Femur (tissue), 1 donor: Measurements from ENCODE around the gene SIX5.

Experiments
- DNase-seq: peaks from one replicate; pipeline ENCODE4 v3.0.0-alpha.2; 2017

SIX5 gene

DNA sequence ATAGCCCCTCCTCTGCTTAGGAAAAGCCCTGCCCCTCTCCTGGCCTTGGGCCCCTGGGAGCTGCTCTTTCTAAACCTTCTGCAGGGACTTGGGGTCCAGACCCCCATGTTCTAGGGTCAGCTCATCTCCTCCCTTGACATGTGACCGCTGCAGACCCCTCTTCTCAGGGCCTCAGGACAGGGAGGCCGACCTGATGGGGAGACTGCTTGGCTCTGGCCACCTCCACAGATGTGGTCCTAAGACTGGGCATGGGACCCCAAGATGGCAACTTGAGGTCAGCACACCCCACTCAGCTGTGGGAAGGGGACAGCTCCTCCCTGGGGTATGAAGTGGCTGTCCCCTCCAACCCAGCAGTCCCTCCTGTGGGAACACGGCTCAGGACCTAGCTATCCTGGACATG, 3.9 kb upstream of the SIX5 start:
- no peak for DNase-seq

DNA sequence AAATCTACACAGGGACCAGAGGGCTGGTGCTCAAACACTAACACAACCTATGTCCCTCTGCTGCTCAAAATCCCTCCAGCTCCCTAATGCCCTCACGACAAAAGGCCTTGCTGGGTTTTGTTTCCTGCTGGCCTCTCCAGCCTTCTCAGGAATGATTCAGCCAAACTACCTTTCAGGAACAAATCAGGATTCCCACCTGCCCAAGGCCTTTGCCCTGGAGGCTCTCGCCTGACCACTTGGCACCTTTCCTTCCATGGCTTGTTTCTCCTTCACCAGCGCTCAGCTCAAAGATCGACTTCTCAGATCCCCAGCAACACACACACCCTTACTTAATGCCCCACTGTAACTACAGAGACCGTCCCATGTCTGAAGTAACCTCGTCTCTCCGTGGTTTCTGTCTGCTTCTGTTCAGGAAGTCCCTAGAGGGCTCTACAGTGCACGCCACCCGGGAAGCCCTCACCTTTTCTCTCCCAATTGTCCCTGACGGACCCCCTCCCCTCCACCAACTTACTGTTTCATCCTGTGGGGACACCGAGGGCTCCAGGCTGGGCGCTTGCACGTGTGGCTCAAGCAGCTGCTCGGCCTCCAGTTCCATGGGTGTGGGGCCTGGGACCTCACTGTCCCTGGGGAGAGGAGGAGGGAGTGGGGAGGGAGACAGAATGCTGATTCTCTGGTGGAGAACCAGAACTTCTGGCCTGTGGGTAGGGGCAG, 3.2 kb upstream of the SIX5 start:
- no peak for DNase-seq

DNA sequence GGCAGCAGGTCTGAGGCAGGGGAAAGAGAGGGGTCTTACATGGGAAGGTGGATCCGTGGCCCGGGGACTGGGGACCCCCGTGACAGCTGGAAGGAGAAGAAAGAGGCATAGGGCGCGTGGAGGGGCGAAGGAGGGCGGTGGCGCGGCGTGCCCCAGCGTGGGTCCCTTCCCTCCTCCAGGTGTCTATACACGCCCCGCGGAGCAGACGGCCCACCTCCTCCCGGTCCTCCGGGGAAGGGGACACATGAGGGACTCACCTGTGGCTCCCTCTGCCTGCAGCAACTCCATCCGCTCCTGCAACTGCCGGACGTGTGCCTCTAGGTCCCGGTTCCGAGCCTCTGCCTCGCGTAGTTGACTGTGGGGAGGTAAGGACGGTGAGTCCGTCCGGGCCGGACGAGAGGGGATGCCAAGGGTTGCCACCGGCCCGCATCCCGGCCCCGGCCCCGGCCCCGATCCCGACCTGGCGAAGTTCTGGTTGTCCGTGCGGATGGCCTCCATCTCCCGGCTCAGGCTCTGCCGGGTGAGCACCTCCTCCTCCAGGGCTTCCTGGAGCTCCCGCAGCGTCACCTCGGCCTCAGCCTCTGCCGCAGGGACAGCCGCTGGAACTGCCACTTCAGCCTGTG, 2.4 kb upstream of the SIX5 start:
- DNase-seq, result peak; percentile 48

DNA sequence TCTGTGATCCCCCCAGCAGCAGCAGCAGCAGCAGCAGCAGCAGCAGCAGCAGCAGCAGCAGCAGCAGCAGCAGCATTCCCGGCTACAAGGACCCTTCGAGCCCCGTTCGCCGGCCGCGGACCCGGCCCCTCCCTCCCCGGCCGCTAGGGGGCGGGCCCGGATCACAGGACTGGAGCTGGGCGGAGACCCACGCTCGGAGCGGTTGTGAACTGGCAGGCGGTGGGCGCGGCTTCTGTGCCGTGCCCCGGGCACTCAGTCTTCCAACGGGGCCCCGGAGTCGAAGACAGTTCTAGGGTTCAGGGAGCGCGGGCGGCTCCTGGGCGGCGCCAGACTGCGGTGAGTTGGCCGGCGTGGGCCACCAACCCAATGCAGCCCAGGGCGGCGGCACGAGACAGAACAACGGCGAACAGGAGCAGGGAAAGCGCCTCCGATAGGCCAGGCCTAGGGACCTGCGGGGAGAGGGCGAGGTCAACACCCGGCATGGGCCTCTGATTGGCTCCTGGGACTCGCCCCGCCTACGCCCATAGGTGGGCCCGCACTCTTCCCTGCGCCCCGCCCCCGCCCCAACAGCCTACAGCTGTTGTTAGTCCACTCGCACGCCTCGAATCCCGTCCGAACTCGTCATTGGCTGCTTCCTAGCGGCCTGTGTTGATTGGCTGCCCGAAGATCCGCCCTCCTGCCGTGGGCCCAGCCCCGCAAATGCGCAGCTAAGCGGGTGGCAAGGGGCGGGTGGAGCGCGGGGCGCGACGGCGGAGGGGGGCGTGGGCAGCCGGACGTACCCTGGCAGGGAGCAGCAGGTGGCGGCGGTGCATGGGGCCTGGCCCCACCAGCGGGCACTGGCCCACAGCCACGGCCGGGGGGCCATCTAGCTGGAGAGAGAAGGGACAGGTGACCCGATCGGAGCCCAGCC, 1.4 kb upstream of the SIX5 start:
- DNase-seq, result peak; percentile 98

DNA sequence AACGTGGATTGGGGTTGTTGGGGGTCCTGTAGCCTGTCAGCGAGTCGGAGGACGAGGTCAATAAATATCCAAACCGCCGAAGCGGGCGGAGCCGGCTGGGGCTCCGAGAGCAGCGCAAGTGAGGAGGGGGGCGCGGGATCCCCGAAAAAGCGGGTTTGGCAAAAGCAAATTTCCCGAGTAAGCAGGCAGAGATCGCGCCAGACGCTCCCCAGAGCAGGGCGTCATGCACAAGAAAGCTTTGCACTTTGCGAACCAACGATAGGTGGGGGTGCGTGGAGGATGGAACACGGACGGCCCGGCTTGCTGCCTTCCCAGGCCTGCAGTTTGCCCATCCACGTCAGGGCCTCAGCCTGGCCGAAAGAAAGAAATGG, 754 bp upstream of the SIX5 start:
- no peak for DNase-seq

DNA sequence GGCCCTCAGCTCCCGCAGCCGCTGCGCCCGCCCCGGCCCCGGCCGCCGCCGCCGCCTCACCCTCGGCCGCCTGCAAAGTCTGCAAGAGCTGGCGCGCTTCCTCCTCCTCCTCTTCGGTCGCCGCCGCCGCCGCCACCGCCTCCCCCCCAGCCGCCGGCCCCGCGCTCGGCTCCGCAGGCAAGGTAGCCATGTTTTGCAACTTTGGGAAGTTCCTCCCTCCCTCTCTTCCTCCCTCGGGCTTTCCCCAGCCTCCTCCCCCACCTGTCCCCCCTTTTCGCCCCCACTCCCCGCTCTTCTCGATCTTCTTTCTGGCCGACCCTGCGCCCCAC, 433 bp downstream of the SIX5 start:
- DNase-seq, result no peak

DNA sequence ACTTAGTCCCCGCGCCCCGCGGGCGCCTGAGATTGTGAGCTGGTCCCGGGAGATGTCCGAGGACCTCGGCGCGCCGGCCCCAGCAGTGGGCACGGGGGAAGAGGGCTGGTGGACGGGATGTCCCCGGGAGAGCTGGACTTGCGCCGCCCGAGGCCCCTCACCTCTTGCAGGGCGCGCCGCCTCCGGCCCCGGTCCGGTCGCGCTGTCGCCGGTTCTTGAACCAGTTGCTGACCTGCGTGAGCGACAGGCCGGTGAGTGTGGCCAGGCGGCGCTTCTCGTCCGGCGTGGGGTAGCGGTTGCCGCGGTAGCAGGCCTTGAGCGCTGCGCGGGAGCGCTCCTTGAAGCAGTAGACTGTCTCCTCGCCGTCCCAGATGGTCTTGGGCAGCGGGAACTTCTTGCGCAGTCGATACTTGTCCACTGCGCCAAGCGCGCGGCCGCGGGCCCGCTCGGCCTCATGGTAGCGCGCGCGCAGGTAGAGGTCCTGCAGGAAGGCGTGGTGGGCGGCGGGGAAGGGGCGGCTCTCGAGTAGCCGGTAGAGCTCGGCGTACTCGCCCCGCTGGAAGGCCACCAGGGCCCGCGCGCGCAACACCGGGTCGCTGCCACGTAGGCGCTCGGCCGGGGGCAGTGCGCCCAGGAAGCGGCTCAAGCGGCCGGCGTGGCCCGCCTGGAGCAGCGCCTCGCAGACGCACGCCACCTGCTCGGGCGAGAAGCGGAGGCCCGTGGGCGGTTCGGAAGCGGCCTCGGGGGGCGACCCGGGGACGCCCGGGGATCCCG, 984 bp downstream of the SIX5 start:
- DNase-seq, result peak; percentile 80

DNA sequence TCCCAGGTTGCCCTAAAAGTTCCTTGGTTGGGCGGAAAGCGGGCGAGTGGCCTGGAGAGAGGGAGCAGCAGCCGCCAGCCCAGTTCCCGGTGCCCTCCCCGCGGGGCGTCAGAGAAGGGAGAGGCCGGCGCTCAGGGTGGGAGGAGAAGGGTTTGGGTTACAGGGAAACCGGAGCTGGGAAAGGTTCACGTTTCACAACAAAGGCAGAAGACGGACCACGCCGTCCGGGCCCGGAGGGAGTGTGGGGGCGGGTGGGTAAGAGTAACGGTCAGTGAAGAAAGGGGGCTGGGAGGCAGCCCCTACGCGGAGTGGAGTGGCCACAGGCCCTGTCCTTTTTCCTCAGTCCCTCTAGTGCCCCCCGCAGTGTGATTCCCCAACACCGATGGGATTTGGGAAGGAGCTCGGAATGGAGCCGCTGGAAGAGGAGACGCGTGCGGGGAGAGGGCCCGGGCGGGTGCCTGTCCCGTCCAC, 1.6 kb downstream of the SIX5 start:
- peak; percentile 92 for DNase-seq

DNA sequence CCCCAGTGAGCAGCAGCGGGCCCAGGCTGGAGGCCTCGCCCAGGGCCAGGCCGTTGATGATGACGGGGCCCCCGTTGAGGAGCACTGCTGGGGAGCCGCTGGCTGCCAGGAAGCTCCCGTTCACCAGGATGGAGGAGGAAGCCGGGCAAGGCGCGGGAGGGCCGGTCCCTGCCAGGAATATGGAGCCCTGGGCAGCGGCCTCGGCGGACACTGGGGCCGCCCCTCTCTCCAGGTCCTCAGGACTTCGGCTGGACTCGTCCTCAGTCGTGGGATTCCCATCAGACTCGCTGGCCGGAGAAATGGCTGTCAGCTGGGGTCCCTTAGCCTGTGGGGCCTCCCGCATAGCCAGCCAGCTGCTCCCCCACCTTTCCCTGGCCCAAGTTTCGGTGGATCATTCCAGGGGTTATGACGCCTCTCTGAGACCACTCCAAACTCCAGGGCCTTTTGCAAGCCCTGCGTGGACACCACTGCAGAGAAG, 2.1 kb downstream of the SIX5 start:
- no peak for DNase-seq

DNA sequence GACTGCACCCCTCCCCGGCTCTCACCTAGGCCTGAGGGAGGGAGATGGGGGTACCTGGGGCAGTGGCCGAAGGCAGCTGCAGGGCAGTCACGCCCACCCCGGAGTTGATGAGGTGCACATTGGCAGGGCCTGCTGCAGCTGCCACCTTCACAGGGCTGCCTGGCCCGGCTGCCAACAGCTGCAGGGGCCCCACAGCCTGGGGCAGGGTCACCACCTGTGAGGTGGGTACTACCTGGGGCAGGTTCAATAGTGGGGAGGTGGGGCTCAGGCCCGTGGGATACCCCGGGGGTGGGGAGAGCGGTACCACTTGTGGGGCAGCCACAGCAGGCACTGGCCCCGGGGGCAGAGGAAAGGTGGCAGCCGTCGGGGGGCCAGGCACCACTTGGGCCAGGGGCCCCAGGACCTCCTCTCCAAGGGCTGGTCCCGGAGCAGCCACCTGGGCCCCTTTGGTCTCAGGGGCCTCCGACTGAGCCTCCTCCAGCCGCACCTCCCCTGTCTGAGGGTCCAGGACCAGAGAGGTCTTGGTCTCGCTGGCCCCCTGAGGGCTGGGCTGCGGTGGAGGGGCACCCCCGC, 2.7 kb downstream of the SIX5 start:
- DNase-seq, result peak; percentile 46

DNA sequence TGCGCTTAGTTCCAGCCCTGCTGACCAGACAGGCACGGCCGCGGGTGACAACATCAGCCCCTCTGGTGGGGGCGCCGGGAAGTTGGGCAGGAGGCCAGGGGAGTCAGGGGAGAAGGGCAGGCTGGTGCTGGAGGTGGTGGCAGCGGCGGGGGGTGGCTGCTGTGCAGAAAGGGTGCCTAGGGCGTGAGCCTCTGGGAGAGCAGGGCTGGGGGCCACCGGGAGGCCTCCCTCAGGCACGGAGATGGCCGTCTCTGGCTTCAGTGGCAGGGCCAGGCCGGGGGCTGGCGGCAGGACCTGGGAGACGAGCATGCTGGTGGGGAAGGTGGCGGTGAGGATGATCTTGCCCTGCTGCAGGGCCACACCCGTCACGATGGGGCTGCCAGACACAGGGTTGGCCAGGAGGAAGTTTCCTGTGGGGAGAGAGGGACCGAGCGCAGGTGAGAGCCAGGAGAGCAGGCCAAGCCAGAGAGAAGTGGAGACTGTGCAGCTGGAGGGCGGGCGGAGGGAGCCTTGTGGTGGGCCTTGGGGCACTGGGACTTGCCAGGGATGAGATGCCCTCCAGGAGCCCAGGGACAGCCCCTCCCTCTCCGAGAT, 3.3 kb downstream of the SIX5 start:
- peak; percentile 52 for DNase-seq

DNA sequence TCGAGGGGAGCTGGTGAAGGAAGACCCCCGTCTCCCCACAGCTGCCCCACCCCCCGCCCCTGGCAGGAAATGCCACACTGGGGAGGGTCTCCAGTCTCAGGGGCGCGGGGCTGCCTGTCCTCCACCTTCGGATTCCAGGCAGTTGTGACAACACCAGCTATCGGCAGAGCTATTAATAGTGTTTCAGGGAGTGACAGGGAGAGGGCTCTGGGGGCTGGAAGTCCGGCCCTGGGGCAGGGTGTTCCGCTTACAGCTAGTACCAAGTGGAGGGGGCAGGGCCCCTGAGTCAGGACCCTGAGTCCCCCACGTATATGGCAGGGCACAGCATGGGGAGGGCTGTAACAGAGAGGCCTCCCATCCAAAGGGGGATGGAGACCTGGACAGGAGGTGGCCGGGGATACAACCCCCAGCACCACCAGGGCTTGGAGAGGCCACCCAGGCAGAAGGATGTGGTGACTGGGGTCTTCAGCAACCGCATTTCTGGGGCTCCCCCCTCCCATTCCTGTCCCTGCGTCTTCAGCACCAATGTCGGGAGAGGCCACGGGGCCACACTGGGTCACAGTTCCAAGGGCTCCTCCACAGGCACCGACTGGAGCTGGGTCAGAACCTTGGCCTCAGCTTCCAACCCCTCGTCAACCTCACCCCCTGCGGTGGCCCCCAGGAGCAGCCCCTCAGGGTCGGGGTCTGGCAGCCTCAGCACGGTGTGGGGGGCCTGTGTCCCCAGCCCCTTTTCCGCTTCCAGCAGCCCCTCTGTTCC, 3.9 kb downstream of the SIX5 start:
- DNase-seq, result peak; percentile 41

DNA sequence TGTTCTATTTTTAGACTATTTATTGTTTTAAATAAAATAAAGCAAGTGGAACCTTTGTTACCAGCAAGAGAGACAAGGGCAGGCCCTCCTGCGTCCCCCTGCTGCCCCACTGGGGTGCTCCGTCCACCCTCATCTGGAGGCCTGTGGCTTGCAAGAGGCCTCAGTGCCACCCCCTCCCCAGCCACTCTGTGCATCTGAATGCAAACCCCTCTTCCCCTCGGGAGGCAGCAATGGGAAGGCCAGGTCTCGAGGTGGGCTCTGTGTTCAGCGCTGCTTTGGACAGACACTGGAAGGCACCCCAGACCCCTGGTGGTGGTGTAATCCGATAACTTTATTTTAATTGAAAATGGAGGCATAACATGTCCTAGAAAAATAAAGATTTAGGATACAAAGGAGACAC, 4.6 kb downstream of the SIX5 start:
- no peak for DNase-seq

DNA sequence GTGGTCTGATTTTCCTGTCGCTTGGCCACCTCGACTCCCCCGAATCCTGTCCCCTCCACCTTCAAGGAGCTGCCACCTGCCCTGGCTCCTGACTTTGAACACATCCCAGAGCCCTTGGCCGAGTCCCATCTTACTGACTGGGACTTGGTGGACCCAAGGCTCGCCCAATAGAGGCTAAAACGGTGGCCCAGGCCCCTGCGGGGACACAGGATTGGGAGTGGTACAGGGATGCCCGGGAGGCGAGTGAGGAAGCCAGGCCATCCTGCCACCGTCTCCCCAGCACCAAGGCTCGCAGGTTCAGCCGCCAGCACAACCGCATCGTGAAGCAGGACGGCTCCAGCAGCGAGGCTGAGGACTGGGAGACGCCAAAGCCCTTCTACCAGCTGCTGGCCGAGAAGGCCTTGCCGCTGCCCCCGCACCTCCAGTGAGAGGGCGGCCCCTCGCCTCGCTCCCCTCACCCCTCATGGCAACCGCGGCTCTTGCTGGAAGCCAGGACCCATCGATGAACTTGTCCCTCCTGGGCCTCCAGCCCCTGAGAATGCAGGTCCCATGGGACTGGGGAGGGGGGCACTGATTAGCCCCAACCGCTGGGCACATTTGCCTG, 5.3 kb downstream of the SIX5 start:
- DNase-seq, result peak; percentile 43

DNA sequence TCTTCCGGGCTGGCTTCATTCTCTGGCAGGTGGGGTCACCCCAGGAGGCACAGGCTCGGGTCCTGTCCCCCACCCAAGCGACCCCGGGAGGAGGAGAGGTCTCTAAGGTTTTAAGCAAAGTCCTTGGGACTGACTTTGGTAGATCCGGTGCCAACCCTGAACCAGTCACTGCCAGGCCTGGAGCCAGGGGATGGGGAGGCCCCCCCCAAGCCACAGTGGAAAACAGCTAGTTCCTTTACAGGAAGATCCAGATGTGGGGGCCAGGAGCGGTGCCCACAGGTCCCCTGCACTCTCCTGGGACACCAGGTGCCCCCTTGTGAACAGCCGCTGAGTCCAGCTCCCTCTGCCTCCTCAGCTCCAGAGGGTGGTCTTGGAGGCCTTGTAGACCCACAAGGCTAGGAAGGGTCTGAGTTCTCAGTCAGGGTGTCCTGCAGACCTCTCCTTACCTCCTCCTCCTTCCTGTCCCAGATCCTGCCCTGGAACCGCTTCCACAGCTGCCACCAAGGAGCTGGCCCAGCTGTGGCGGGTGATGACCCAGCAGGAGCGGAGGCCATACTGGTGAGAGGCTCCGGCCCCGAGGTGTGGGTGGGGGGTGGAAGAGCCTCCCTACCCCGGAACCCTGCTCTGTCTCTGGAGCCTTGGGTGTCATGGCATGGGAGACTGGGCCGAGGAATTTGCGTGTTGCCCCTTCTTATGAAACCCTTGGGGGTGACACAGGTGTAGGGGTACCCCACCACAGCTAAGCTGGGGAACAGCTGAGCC, 6.0 kb downstream of the SIX5 start:
- no peak for DNase-seq

DNA sequence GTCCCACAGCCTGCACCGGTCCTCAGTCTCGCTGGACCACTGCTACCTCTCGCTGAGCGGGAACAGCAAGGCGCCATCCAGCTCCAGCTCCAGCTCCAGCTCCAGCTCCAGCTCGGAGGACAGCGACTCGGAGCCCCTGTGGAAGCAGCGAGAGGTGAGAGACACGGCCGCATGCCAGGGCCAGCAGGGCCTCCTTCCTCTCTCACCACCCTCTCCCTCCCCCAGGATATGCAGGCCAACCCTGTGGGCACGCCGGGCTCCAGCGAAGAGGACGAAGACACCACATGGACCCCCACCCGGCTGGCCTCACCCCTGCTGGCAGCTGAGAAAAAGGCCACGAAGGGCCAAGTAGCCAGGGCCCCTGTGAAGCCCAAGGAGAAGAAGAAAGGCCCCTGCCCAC, 7.3 kb downstream of the SIX5 start:
- no peak for DNase-seq

DNA sequence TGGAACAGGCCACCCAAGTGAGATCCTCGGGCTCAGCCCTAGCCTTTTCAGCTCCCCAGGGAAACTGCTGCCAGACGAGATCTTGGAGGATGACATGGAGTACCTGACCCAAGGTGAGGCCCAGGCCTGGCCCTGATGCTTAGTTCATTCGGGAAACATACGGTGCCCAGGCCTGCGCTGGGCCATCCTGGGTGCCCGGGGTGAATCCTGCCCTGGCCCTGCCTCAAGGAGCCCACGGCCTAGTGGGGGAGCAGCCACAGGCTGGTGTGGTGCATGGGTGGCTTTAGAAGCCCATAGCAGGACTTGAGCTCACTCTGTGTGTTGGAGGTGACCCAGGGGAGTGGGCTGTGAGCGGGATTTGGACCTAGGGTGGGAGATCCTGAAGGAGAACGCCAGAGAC, 10.1 kb downstream of the SIX5 start:
- DNase-seq, result no peak

DNA sequence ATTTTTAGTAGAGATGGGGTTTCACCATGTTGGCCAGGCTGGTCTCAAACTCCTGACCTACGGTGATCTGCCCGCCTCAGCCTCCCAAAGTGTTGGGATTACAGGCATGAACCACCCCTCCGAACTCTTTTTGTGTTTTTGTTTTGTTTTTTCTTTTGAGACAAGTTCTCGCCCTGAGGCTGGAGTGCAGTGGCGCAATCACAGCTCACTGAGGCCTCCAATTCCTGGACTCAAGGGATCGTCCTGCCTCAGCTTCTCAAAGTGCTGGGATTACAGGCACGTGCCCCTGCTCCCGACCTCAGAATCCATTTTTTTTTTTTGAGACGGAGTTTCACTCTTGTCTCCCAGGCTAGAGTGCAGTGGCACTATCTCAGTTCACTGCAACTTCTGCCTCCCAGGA, 11.4 kb downstream of the SIX5 start:
- DNase-seq, result no peak

DNA sequence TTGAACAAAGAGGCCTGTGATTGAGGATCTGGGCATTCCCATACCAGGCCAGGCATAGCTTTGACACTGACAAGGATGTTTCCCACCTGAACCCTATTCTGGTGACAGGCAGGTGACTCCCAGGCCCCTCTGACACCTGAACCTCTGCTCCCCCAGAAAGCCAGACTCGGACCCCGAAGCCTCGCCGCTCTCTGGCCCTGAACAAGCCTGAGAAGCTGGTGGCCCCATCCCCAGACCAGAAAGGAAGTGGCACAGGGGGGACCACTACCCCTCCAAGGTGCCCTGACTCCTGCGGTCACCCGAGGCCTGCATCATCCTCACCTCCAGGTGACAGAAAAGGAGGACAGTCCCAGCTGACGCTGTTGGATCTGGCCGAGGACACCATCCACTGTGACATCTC, 14.7 kb downstream of the SIX5 start:
- no peak for DNase-seq

DNA sequence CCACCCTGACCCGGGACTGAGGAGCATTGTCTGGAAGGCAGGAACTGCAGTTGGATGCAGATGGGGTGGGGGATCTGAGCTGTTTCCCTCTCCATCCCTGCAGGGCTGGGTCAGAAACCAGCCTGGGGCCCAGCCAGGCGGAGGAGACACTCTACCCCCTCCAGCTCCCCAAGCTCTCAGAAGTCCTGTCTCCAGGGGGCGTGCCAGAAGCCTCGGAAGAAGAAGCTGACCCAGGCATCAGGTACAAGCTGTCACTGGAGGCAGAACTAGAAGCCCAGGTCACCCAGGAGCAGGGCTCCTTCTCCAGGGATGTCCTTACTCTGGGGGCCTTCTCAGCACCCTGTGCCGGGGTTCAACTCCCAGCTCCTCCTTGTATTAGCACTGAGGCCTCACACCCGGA, 15.5 kb downstream of the SIX5 start:
- DNase-seq, result no peak
